ENCODE measurements around the gene GAPDH. TPM values are rescaled to one million over a fixed set of nuclear protein-coding genes. Genes with fewer than 3 reads are reported as not detected.

GAPDH gene
- total and polyA plus RNA-seq, 8 donors: 1,126 to 2,070 (median 1,660) TPM

DNA sequence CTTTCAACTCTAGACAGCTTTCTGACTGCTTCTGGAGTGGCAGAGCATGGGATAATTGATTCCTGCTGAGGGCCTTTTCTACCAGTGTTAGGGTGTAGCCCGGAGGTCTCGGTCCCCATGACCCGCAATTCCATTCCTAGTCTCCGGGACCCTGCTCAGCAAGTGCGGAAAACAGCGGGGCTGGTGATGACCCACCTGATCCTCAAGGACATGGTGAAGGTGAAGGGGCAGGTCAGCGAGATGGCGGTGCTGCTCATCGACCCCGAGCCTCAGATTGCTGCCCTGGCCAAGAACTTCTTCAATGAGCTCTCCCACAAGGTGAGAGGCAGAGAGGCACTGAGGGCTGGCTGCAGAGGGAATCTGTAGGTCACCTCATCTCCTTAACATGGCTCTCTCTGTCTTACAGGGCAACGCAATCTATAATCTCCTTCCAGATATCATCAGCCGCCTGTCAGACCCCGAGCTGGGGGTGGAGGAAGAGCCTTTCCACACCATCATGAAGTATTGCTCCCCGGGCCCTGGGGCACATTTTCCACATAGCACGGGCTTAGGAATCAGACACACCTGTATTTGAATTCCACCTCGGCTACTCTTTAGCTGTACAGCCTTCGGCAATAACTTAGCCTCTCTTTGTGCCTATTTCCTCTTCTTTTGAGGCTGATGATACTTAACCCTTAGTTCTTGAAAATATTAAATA lies 5.6 kb upstream of the GAPDH start:
- intact Hi-C loops (cut with DNase I): no loop called here
- no peak overlapping the region for H3K4me3 ChIP-seq

GRCh38 chr12:6529291-6529737 lies 5.0 kb upstream of the GAPDH start:
- Histone ChIP-seq H3K4me3 (no peak overlapping the region), H3K36me3 (peaks cover 0 to 71% of the 10 kb centered on the region in 2 donors), H3K9me3 (no peaks in the 10 kb centered on the region), H3K27me3 (no peaks in the 10 kb centered on the region), H3K27ac (no peak overlapping the region), H3K4me1 (peaks cover 9 to 24% of the 10 kb centered on the region in 2 donors)
- TF ChIP-seq, protein P1, sequence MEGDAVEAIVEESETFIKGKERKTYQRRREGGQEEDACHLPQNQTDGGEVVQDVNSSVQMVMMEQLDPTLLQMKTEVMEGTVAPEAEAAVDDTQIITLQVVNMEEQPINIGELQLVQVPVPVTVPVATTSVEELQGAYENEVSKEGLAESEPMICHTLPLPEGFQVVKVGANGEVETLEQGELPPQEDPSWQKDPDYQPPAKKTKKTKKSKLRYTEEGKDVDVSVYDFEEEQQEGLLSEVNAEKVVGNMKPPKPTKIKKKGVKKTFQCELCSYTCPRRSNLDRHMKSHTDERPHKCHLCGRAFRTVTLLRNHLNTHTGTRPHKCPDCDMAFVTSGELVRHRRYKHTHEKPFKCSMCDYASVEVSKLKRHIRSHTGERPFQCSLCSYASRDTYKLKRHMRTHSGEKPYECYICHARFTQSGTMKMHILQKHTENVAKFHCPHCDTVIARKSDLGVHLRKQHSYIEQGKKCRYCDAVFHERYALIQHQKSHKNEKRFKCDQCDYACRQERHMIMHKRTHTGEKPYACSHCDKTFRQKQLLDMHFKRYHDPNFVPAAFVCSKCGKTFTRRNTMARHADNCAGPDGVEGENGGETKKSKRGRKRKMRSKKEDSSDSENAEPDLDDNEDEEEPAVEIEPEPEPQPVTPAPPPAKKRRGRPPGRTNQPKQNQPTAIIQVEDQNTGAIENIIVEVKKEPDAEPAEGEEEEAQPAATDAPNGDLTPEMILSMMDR (IDR thresholded peaks at IDR 0.05): no peak
- ATAC-seq (no peak), DNase-seq (no peak)
- intact Hi-C loops (cut with DNase I): no loop called here

More for the DNA sequence above, 5.6 kb upstream of the GAPDH start:
- Histone ChIP-seq H3K27me3 (no peaks in the 10 kb centered on the region), H3K4me1 (peaks cover 9 to 21% of the 10 kb centered on the region in 2 donors), H3K36me3 (peaks cover 0 to 77% of the 10 kb centered on the region in 2 donors), H3K27ac (no peak overlapping the region), H3K9me3 (no peaks in the 10 kb centered on the region)
- no peak for DNase-seq
- TF ChIP-seq, protein P1 (IDR thresholded peaks at IDR 0.05): no peak
- ATAC-seq: no peak

DNA sequence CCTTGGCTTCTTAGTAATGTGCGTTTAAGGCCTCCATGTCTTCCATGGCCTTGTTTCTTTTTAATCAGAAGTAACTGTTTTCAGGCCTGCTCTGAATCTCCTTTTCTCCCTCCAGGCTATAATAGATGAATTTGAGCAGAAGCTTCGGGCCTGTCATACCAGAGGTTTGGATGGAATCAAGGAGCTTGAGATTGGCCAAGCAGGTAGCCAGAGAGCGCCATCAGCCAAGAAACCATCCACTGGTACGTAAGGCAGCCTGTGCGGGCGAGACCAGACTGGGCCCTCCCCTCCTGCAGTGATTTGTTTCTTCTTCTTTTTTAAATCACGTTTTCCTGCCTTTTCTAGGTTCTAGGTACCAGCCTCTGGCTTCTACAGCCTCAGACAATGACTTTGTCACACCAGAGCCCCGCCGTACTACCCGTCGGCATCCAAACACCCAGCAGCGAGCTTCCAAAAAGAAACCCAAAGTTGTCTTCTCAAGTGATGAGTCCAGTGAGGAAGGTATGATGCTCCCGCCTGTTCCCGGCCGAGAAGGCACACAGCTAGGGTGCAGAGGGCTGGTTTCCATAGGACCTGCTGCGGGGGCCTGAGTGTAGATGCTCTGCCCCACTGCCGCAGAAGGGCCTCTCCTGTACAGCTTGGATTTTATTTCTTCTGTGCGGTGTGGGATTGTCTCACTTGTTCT lies 3.6 kb upstream of the GAPDH start:
- Histone ChIP-seq H3K4me3 (no peak overlapping the region), H3K27ac (peak overlapping the region in 1 of 2 donors; percentile 1), H3K36me3 (peaks cover 0 to 60% of the 10 kb centered on the region in 2 donors), H3K9me3 (no peaks in the 10 kb centered on the region), H3K4me1 (peaks cover 11 to 25% of the 10 kb centered on the region in 2 donors), H3K27me3 (no peaks in the 10 kb centered on the region)
- TF ChIP-seq, protein P1 (IDR thresholded peaks at IDR 0.05): no peak
- no peak for DNase-seq
- ATAC-seq: no peak
- intact Hi-C loops (cut with DNase I): loop anchor here in 1 of 2 donors (10.0 kb wide), 1 partner anchor 106 kb away; no protein-coding TSS in a partner anchor

- TF ChIP-seq, protein P1 (IDR thresholded peaks at IDR 0.05): no peak
- Histone ChIP-seq H3K9me3 (no peaks in the 10 kb centered on the region), H3K4me1 (peaks cover 17 to 41% of the 10 kb centered on the region in 2 donors), H3K36me3 (peaks cover 0 to 60% of the 10 kb centered on the region in 2 donors), H3K27ac (peak overlapping the region; percentile 97 to 99), H3K27me3 (no peaks in the 10 kb centered on the region), H3K4me3 (peak overlapping the region in 1 of 2 donors; percentile 99)
- intact Hi-C loops (cut with DNase I): loop anchor here in 1 of 2 donors (10.0 kb wide), 1 partner anchor 107 kb away; no protein-coding TSS in a partner anchor
- ATAC-seq: peak; percentile 6
- DNase-seq: peak in 3 of 4 donors; percentile 67 to 87 (median 86)
These were observed 2.0 kb upstream of the GAPDH start for GRCh38 chr12:6532051-6532926.

Measured in left lung (tissue), 10 donors.